Iris pigment epithelial cell (primary cell): Measurements from ENCODE around the gene GRK5.

Source experiments
- DNase-seq: peaks from one replicate; pipeline ENCODE4 v3.0.0-alpha.2; 2011; ENCODE audit warnings: low read depth

GRK5 gene

GRCh38 chr10:119383174-119383856, 175.9 kb downstream of the GRK5 start:
- DNase-seq = no peak

- no peak for DNase-seq
Measured at GRCh38 chr10:119384127-119384526, 176.8 kb downstream of the GRK5 start.

- no peak for DNase-seq
Measured at GRCh38 chr10:119386666-119387065, 179.3 kb downstream of the GRK5 start.

- DNase-seq = no peak
Measured at GRCh38 chr10:119388849-119389345, 181.5 kb downstream of the GRK5 start.

GRCh38 chr10:119391440-119392251, 184.3 kb downstream of the GRK5 start:
- peak; percentile 74 for DNase-seq

- DNase-seq = no peak
Measured at GRCh38 chr10:119393019-119393418, 185.6 kb downstream of the GRK5 start.

- no peak for DNase-seq
Measured at GRCh38 chr10:119393421-119393820, 186.1 kb downstream of the GRK5 start.

GRCh38 chr10:119393845-119394244, 186.5 kb downstream of the GRK5 start:
- DNase-seq = no peak

GRCh38 chr10:119394657-119395279, 187.4 kb downstream of the GRK5 start:
- no peak for DNase-seq

GRCh38 chr10:119395280-119396007, 188.1 kb downstream of the GRK5 start:
- DNase-seq = peak; percentile 68

- no peak for DNase-seq
Measured at GRCh38 chr10:119396008-119396708, 188.8 kb downstream of the GRK5 start.

- no peak for DNase-seq
Measured at GRCh38 chr10:119396709-119397071, 189.3 kb downstream of the GRK5 start.

GRCh38 chr10:119397416-119397815, 190.0 kb downstream of the GRK5 start:
- no peak for DNase-seq

GRCh38 chr10:119398996-119399395, 191.6 kb downstream of the GRK5 start:
- DNase-seq = no peak

- no peak for DNase-seq
Measured at GRCh38 chr10:119399466-119399865, 192.1 kb downstream of the GRK5 start.

- peak; percentile 97 for DNase-seq
Measured at GRCh38 chr10:119401671-119402395, 194.5 kb downstream of the GRK5 start.

GRCh38 chr10:119403921-119404320, 196.6 kb downstream of the GRK5 start:
- no peak for DNase-seq

GRCh38 chr10:119404719-119405519, 197.5 kb downstream of the GRK5 start:
- no peak for DNase-seq

GRCh38 chr10:119405520-119405807, 198.1 kb downstream of the GRK5 start:
- DNase-seq = no peak

- no peak for DNase-seq
Measured at GRCh38 chr10:119406137-119406536, 198.8 kb downstream of the GRK5 start.
